ENCODE measurements around the gene LCN6.

Gene LCN6

GRCh38 chr9:136703276-136703860 lies 45.0 kb downstream of the LCN6 start:
- no peak for DNase-seq (ENCODE audit: low read depth)
- no peak overlapping the region for H3K4me3 ChIP-seq (replicated peaks; ENCODE audit: low read depth, low read length)
- no peak for TF ChIP-seq CTCF (IDR thresholded peaks at IDR 0.05; ENCODE audit: low read length, missing control alignments)

- no peak overlapping the region for H3K4me3 ChIP-seq (replicated peaks; ENCODE audit: low read depth, low read length)
- TF ChIP-seq CTCF (IDR thresholded peaks at IDR 0.05; ENCODE audit: low read length, missing control alignments): no peak
- no peak for DNase-seq (ENCODE audit: low read depth)
These were observed 46.7 kb downstream of the LCN6 start for GRCh38 chr9:136701668-136702053.

DNA sequence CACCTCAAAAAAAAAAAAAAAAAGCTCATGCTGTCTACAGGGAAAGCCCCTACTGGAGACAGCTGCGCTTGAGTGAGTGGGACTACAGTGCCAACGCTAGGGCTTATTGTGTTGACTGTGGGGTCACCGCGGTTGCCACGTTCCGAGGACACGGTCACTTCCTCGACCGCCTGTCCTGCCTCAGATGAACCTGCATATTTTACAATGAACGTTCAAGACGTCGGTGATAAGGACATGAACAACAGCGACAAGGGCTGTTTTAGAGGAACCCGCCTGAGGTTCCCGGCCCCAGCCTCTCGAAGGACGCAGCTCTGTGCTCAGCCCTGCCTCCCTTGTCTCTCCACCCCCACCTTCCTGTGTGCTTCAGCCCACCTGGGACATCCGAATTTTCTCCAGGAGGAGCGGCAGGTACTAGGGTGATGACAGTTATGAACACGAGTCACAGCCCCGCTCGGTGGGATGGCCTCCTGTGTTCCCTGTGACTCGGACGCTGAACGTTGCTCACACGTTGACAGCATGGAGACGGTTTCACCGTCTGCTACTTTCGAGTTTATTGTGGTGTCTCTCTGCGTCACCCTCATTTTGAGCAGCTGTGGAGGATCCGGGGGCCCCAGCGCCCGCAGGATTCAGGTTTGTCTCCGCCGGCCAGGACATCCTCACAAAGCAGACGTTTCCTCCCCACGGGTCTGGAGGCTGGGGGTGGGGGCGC lies 47.2 kb downstream of the LCN6 start:
- TF ChIP-seq CTCF (IDR thresholded peaks at IDR 0.05; ENCODE audit: low read length, missing control alignments): no peak
- H3K4me3 ChIP-seq (replicated peaks; ENCODE audit: low read depth, low read length): no peak overlapping the region
- no peak for DNase-seq (ENCODE audit: low read depth)

DNA sequence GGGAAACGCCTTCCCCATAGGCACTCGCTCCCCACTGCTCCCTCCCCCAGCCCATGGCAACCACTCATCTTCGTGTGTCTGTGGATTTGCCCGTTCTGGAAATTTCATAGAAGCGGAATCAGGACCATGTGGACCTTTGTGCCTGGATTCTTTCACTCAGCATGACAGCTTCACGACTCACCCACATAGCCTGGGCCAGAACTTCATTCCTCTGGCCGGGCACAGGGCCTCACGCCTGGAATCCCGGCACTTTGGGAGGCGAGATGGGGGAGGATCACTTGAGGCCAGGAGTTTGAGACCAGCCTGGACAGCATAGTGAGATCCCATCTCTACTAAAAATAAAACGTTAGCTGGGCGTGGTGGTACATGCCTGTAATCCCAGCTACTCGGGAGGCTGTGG lies 48.0 kb downstream of the LCN6 start:
- no peak for DNase-seq (ENCODE audit: low read depth)
- TF ChIP-seq CTCF (IDR thresholded peaks at IDR 0.05; ENCODE audit: low read length, missing control alignments): no peak
- no peak overlapping the region for H3K4me3 ChIP-seq (replicated peaks; ENCODE audit: low read depth, low read length)

DNA sequence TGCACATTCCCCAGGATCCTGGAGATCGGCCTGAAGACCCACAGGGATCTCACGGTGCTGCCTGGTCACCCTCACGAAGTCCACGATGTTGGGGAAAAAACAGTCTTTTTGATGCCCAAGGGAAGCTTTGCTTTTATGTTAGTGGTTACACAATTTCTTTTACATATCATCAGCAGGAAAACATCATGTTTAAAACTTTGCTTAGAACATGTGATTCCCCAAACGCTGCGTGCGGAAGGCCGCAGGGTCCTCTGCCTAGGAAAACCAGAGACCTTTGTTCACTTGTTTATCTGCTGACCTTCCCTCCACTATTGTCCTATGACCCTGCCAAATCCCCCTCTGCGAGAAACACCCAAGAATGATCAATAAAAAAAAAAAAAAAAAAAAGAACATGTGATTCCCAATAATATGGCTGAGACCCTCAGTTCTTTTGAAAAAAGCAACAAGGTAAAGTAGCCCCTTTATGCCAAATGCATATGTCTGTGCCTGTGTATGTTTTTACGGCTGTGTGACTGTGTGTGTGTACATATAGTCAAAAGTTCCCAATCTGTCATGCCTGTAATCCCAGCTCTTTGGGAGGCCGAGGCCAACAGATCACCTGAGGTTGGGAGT lies 49.6 kb downstream of the LCN6 start:
- no peak for TF ChIP-seq CTCF (IDR thresholded peaks at IDR 0.05; ENCODE audit: low read length, missing control alignments)
- no peak overlapping the region for H3K4me3 ChIP-seq (replicated peaks; ENCODE audit: low read depth, low read length)
- no peak for DNase-seq (ENCODE audit: low read depth)

DNA sequence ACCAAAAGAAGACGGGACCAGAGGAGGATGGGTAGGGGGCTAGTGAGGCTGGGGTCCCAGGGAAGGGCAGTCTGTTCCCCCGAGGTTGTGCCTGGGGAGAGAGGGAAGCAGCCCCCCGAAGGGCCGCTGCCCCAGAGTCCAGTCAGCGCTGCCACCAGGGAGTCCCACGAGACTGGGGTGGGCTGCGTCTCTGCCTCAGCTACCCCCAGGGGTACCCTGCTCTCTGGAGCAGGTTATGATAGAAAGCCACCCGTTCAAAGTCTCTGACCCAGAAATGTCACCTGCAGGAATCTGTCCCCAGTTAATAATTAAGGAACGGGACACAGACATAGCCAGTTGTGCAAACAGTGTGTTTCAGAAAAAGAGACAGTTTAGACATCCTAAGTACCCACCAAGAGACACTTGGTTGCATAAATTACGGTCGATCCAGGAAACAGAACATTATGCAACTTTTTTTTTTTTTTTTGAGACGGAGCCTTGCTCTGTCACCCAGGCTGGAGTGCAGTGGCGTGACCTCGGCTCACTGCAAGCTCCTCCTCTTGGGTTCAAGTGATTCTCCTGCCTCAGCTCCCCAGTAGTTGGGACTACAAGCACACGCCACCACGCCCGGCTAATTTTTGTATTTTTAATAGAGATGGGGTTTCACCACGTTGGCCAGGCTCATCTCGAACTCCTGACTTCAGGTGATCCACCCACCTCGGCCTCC lies 50.4 kb downstream of the LCN6 start:
- DNase-seq (ENCODE audit: low read depth): no peak
- H3K4me3 ChIP-seq (replicated peaks; ENCODE audit: low read depth, low read length): no peak overlapping the region
- no peak for TF ChIP-seq CTCF (IDR thresholded peaks at IDR 0.05; ENCODE audit: low read length, missing control alignments)

Data from fibroblast of pulmonary artery (primary cell).